Eye (tissue), 1 donor: Measurements from ENCODE around the gene TUBG2.
A peak's percentile ranks its signal among the peaks of the same experiment; 100 is the strongest.

ENCODE experiments used
- DNase-seq: peaks from one replicate; pipeline ENCODE4 v3.0.0-alpha.2; 2015

Gene TUBG2

GRCh38 chr17:42677921-42678781 is 19.1 kb downstream of the TUBG2 start:
- DNase-seq: peak; percentile 96

GRCh38 chr17:42678951-42679491 is 19.9 kb downstream of the TUBG2 start:
- DNase-seq: peak; percentile 72

- DNase-seq: peak; percentile 93
Measured at GRCh38 chr17:42679492-42680330, 20.6 kb downstream of the TUBG2 start.

- peak; percentile 51 for DNase-seq
Measured at GRCh38 chr17:42680331-42680808, 21.3 kb downstream of the TUBG2 start.

- no peak for DNase-seq
Measured at GRCh38 chr17:42681976-42682721, 23.1 kb downstream of the TUBG2 start, which contains the start of gene CNTNAP1. Gene CNTNAP1, plus strand, starts transcription at chr17:42682531. Its CDS starts 299 bp downstream, at chr17:42682830.

GRCh38 chr17:42682722-42683403 is 23.8 kb downstream of the TUBG2 start:
- peak; percentile 86 for DNase-seq

- peak; percentile 64 for DNase-seq
Measured at GRCh38 chr17:42683407-42684034, 24.4 kb downstream of the TUBG2 start.

- DNase-seq: peak; percentile 49
Measured at GRCh38 chr17:42684929-42685556, 26.0 kb downstream of the TUBG2 start.

GRCh38 chr17:42685831-42686230 is 26.7 kb downstream of the TUBG2 start:
- peak; percentile 48 for DNase-seq

GRCh38 chr17:42686520-42687128 is 27.5 kb downstream of the TUBG2 start:
- DNase-seq: peak; percentile 49

- peak; percentile 26 for DNase-seq
Measured at GRCh38 chr17:42687707-42688320, 28.7 kb downstream of the TUBG2 start.

- DNase-seq: no peak
Measured at GRCh38 chr17:42690596-42690995, 31.5 kb downstream of the TUBG2 start.

- DNase-seq: no peak
Measured at GRCh38 chr17:42691021-42691545, 32.0 kb downstream of the TUBG2 start.

GRCh38 chr17:42692489-42692888 is 33.4 kb downstream of the TUBG2 start:
- DNase-seq: no peak

GRCh38 chr17:42694524-42694923 is 35.4 kb downstream of the TUBG2 start:
- DNase-seq: no peak

GRCh38 chr17:42695500-42695899 is 36.4 kb downstream of the TUBG2 start:
- DNase-seq: no peak

- DNase-seq: no peak
Measured at GRCh38 chr17:42697108-42697811, 38.2 kb downstream of the TUBG2 start.

GRCh38 chr17:42698736-42699414 is 39.8 kb downstream of the TUBG2 start:
- no peak for DNase-seq

- no peak for DNase-seq
Measured at GRCh38 chr17:42699415-42699740, 40.3 kb downstream of the TUBG2 start.
